Measurements from ENCODE around the gene PLEKHN1. TPM values are rescaled to one million over a fixed set of nuclear protein-coding genes. Genes with fewer than 3 reads are reported as not detected.

The PLEKHN1 gene
- total and polyA plus RNA-seq, 2 experiments from 2014 or later = 0.60 to 2.4 TPM

DNA sequence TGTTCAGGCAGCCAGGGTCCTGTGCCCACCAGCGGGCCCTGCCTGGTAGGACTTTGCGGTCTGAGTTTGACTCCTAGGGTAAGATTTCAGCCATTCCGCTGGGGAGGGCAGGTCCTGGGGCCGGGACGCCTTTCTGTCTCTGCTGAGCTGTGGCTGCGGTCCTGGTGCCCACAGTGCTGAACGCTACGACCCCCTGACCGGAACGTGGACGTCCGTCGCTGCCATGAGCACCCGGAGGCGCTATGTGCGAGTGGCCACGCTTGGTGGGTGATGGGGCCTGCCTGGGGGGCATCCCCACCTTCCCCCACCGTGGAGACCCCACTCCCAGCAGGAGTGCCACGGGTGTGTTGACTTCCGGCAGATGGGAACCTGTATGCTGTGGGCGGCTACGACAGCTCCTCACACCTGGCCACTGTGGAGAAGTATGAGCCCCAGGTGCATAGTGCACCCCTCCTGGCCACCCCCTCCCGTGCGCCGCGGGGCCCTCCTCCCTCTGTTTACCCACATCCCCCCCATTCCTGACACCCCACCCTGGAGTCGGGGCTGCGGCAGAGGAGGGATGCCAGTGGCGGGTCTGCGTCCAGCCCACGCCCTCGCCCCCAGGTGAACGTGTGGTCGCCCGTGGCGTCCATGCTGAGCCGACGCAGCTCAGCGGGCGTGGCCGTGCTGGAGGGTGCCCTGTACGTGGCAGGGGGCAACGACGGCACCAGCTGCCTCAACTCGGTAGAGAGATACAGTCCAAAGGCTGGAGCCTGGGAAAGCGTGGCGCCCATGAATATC, 2.3 kb upstream of the PLEKHN1 start:
- Histone ChIP-seq H3K4me3 (no peak overlapping the region), H3K4me2 (no peak overlapping the region), H3K27ac (no peak overlapping the region), H3K36me3 (replicated peaks; ENCODE audit: insufficient read depth, low read depth) (no peaks in the 10 kb centered on the region), H2AFZ (no peak overlapping the region), H3K27me3 (no peaks in the 10 kb centered on the region), H3K9me2 (replicated peaks; ENCODE audit: insufficient read depth) (no peaks in the 10 kb centered on the region), H3K79me2 (peaks cover under 1% of the 10 kb centered on the region), H3K9me3 (ENCODE audit: low read depth) (no peaks in the 10 kb centered on the region), H4K20me1 (ENCODE audit: insufficient read depth, poor library complexity, severe bottlenecking) (no peaks in the 10 kb centered on the region), H3K4me1 (ENCODE audit: insufficient read depth) (peaks cover 13% of the 10 kb centered on the region)
- DNase-seq (ENCODE audit: low spot score) = no peak
- WGBS (ENCODE audit: low lambda C conversion rate, missing lambda C conversion rate) = 95% methylated on average over 29 of the region's 47 CpGs
- no peak for TF ChIP-seq CTCF (IDR thresholded peaks at IDR 0.05; ENCODE audit: poor library complexity)
- no peak for TF ChIP-seq EZH2 (IDR thresholded peaks at IDR 0.05; ENCODE audit: borderline replicate concordance)
- TF ChIP-seq EZH2phosphoT487 (IDR thresholded peaks at IDR 0.05; ENCODE audit: low read depth, severe bottlenecking, unreplicated experiment) = no peak

GRCh38 chr1:964691-965525, 1.4 kb upstream of the PLEKHN1 start:
- no peaks in the 10 kb centered on the region for H3K27me3 ChIP-seq
- H3K27ac ChIP-seq = no peak overlapping the region
- WGBS (ENCODE audit: low lambda C conversion rate, missing lambda C conversion rate) = 96% methylated on average over 24 of the region's 51 CpGs

DNA sequence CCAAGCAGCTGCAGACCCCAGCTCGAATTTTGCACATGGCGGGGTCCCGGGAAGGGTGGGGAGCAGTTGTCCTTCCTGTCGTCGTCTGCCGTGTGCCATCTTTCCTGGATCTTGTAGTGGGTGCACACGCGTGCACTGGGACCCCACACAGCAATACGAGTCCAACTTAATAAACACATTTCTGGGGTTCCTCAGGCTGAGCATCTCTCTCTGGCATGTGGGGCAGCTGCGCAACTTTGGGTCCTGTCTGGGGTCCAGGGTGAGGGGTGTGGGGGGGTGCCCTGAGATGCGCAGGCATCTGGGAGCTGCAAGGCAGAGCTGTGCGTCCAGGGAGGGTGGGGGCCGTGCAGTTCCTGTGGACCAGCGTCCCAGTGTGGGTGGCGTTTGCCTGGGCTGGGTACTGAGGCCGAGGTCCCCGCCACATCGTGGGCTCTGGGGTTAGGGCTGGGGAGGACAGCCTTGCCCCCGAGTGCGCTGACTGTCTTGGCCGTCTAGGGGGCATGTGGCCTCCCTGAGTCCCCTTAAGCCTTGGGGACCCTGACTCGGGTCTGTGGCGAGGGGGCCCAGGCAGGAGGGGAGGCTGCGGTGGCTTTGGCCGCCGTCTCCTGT, 652 bp upstream of the PLEKHN1 start:
- Histone ChIP-seq H3K9me2 (replicated peaks; ENCODE audit: insufficient read depth) (no peaks in the 10 kb centered on the region), H2AFZ (no peak overlapping the region), H3K27me3 (peaks cover 2% of the 10 kb centered on the region), H4K20me1 (ENCODE audit: insufficient read depth, poor library complexity, severe bottlenecking) (no peaks in the 10 kb centered on the region), H3K4me3 (no peak overlapping the region), H3K4me2 (peak overlapping the region; percentile 99), H3K9me3 (ENCODE audit: low read depth) (no peaks in the 10 kb centered on the region), H3K79me2 (no peaks in the 10 kb centered on the region), H3K27ac (peak overlapping the region; percentile 91), H3K4me1 (ENCODE audit: insufficient read depth) (peaks cover 13% of the 10 kb centered on the region), H3K36me3 (replicated peaks; ENCODE audit: insufficient read depth, low read depth) (no peaks in the 10 kb centered on the region)
- TF ChIP-seq EZH2 (IDR thresholded peaks at IDR 0.05; ENCODE audit: borderline replicate concordance) = no peak
- no peak for TF ChIP-seq CTCF (IDR thresholded peaks at IDR 0.05; ENCODE audit: poor library complexity)
- no peak for TF ChIP-seq EZH2phosphoT487 (IDR thresholded peaks at IDR 0.05; ENCODE audit: low read depth, severe bottlenecking, unreplicated experiment)
- 88% methylated on average over 23 of the region's 26 CpGs for WGBS (ENCODE audit: low lambda C conversion rate, missing lambda C conversion rate)
- no peak for DNase-seq (ENCODE audit: low spot score)

More at GRCh38 chr1:964691-965525, 1.4 kb upstream of the PLEKHN1 start:
- no peak for TF ChIP-seq CTCF (IDR thresholded peaks at IDR 0.05; ENCODE audit: poor library complexity)
- TF ChIP-seq EZH2 (IDR thresholded peaks at IDR 0.05; ENCODE audit: borderline replicate concordance) = no peak
- no peak for TF ChIP-seq EZH2phosphoT487 (IDR thresholded peaks at IDR 0.05; ENCODE audit: low read depth, severe bottlenecking, unreplicated experiment)
- H3K9me3 ChIP-seq (ENCODE audit: low read depth) = no peaks in the 10 kb centered on the region
- H3K9me2 ChIP-seq (replicated peaks; ENCODE audit: insufficient read depth) = no peaks in the 10 kb centered on the region
- H3K4me1 ChIP-seq (ENCODE audit: insufficient read depth) = peaks cover 13% of the 10 kb centered on the region
- H2AFZ ChIP-seq = no peak overlapping the region
- no peak overlapping the region for H3K4me2 ChIP-seq
- H4K20me1 ChIP-seq (ENCODE audit: insufficient read depth, poor library complexity, severe bottlenecking) = no peaks in the 10 kb centered on the region
- H3K4me3 ChIP-seq = no peak overlapping the region
- H3K79me2 ChIP-seq = no peaks in the 10 kb centered on the region
- H3K36me3 ChIP-seq (replicated peaks; ENCODE audit: insufficient read depth, low read depth) = no peaks in the 10 kb centered on the region
- DNase-seq (ENCODE audit: low spot score) = no peak

All from hepatocyte (in vitro differentiated cells).